ENCODE results near the gene PLXDC2. TPM values are rescaled to one million over a fixed set of nuclear protein-coding genes. Genes with fewer than 3 reads are reported as not detected.

The PLXDC2 gene
- polyA plus RNA-seq, 1 of the 3 experiments (the other 2 are of a cell fraction): 2.5 TPM

DNA sequence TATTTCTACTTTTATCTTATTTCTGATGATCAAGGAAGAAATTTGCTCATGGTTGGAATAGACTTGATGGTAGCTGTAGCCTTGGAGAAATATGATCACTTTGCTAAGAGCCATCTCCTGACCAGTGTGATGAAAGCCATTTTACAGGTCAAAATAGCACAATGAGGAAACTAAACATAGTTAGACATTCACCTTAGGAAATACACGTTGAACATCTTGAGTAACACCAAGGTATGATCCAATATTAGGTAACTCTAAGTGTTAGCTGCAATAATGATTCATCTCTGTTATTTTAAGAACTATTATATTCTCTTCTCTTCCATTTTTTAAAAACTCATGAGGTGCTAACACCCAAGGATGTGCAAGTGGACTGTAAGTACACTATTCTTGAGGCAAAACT is 328.0 kb downstream of the PLXDC2 start:
- H4K20me1 ChIP-seq (ENCODE audit: insufficient read depth): no peaks in the 10 kb centered on the region
- H3K27ac ChIP-seq (ENCODE audit: low read depth in 2 of 2, low read length in 1 of 2): no peak overlapping the region
- H3K4me1 ChIP-seq (ENCODE audit: control insufficient read depth in 1 of 2, insufficient read depth in 2 of 2, low read depth in 1 of 2, low read length in 1 of 2): no peaks in the 10 kb centered on the region; a peak in 1 of 4 replicates
- 31% methylated on average over 1 of the region's 1 CpG for WGBS (ENCODE audit: low lambda C conversion rate)
- no peaks in the 10 kb centered on the region for H3K79me2 ChIP-seq (ENCODE audit: insufficient read depth)
- H3K9me2 ChIP-seq: no peaks in the 10 kb centered on the region
- H3K4me2 ChIP-seq: no peak overlapping the region
- ChIA-PET POLR2A (no interaction called here), CTCF (interaction anchor here (0.8 to 1.5 kb wide), 2 partner anchors 10 to 18 kb away, joined by 3 read pairs; no protein-coding TSS in a partner anchor)
- no peaks in the 10 kb centered on the region for H3K36me3 ChIP-seq (replicated peaks in 1 of 2; ENCODE audit: control insufficient read depth in 1 of 2, insufficient read depth in 2 of 2, low read length in 1 of 2)
- H3K9me3 ChIP-seq: no peaks in the 10 kb centered on the region
- no peak for TF ChIP-seq TAF1 (IDR thresholded peaks at IDR 0.05; ENCODE audit: borderline replicate concordance, low read depth, low read length)
- TF ChIP-seq TEAD4 (IDR thresholded peaks at IDR 0.05; ENCODE audit: borderline replicate concordance, insufficient read depth): no peak
- TF ChIP-seq NFIC (IDR thresholded peaks at IDR 0.05; ENCODE audit: borderline replicate concordance): no peak
- TF ChIP-seq NRF1 (IDR thresholded peaks at IDR 0.05; ENCODE audit: low read depth, low read length): no peak
- TF ChIP-seq ELF1 (IDR thresholded peaks at IDR 0.05): no peak
- no peak for TF ChIP-seq JUND (IDR thresholded peaks at IDR 0.05)
- TF ChIP-seq GATA2 (CRISPR knock-in tag; IDR thresholded peaks at IDR 0.05): no peak
- no peak for TF ChIP-seq CHD2 (IDR thresholded peaks at IDR 0.05; ENCODE audit: low read length, partially characterized antibody)
- no peak for TF ChIP-seq FOXJ3 (CRISPR knock-in tag; IDR thresholded peaks at IDR 0.05)
- TF ChIP-seq, protein P1, sequence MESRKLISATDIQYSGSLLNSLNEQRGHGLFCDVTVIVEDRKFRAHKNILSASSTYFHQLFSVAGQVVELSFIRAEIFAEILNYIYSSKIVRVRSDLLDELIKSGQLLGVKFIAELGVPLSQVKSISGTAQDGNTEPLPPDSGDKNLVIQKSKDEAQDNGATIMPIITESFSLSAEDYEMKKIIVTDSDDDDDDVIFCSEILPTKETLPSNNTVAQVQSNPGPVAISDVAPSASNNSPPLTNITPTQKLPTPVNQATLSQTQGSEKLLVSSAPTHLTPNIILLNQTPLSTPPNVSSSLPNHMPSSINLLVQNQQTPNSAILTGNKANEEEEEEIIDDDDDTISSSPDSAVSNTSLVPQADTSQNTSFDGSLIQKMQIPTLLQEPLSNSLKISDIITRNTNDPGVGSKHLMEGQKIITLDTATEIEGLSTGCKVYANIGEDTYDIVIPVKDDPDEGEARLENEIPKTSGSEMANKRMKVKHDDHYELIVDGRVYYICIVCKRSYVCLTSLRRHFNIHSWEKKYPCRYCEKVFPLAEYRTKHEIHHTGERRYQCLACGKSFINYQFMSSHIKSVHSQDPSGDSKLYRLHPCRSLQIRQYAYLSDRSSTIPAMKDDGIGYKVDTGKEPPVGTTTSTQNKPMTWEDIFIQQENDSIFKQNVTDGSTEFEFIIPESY (IDR thresholded peaks at IDR 0.05; ENCODE audit: borderline replicate concordance, low read depth): no peak
- no peak for TF ChIP-seq MEF2A (IDR thresholded peaks at IDR 0.05; ENCODE audit: borderline replicate concordance, low read depth)
- no peak for TF ChIP-seq PBX3 (IDR thresholded peaks at IDR 0.05)
- no peak for TF ChIP-seq POLR2AphosphoS5 (IDR thresholded peaks at IDR 0.05; ENCODE audit: low read depth, low read length)
- TF ChIP-seq, protein P2, sequence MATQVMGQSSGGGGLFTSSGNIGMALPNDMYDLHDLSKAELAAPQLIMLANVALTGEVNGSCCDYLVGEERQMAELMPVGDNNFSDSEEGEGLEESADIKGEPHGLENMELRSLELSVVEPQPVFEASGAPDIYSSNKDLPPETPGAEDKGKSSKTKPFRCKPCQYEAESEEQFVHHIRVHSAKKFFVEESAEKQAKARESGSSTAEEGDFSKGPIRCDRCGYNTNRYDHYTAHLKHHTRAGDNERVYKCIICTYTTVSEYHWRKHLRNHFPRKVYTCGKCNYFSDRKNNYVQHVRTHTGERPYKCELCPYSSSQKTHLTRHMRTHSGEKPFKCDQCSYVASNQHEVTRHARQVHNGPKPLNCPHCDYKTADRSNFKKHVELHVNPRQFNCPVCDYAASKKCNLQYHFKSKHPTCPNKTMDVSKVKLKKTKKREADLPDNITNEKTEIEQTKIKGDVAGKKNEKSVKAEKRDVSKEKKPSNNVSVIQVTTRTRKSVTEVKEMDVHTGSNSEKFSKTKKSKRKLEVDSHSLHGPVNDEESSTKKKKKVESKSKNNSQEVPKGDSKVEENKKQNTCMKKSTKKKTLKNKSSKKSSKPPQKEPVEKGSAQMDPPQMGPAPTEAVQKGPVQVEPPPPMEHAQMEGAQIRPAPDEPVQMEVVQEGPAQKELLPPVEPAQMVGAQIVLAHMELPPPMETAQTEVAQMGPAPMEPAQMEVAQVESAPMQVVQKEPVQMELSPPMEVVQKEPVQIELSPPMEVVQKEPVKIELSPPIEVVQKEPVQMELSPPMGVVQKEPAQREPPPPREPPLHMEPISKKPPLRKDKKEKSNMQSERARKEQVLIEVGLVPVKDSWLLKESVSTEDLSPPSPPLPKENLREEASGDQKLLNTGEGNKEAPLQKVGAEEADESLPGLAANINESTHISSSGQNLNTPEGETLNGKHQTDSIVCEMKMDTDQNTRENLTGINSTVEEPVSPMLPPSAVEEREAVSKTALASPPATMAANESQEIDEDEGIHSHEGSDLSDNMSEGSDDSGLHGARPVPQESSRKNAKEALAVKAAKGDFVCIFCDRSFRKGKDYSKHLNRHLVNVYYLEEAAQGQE (IDR thresholded peaks at IDR 0.05; ENCODE audit: low read depth, low read length): no peak
- TF ChIP-seq RCOR1 (IDR thresholded peaks at IDR 0.05; ENCODE audit: low read length): no peak
- TF ChIP-seq, protein P3, sequence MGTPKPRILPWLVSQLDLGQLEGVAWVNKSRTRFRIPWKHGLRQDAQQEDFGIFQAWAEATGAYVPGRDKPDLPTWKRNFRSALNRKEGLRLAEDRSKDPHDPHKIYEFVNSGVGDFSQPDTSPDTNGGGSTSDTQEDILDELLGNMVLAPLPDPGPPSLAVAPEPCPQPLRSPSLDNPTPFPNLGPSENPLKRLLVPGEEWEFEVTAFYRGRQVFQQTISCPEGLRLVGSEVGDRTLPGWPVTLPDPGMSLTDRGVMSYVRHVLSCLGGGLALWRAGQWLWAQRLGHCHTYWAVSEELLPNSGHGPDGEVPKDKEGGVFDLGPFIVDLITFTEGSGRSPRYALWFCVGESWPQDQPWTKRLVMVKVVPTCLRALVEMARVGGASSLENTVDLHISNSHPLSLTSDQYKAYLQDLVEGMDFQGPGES (IDR thresholded peaks at IDR 0.05; ENCODE audit: low read depth, low read length): no peak
- no peak for TF ChIP-seq FOSL2 (IDR thresholded peaks at IDR 0.05; ENCODE audit: borderline replicate concordance, low read depth)
- H3K4me3 ChIP-seq (ENCODE audit: low read depth in 2 of 2, low read length in 1 of 2): no peak overlapping the region
- no peak overlapping the region for H2AFZ ChIP-seq (ENCODE audit: low read depth)
- H3F3A ChIP-seq (replicated peaks; ENCODE audit: insufficient read depth): no peaks in the 10 kb centered on the region
- H3K27me3 ChIP-seq (ENCODE audit: insufficient read depth): no peaks in the 10 kb centered on the region
- DNase-seq: no peak
- no peak overlapping the region for H3K9ac ChIP-seq

Measured in SK-N-SH (cell line).